Panc1 (cell line): ENCODE measurements around the gene DOCK1.

ENCODE experiments used
- POLR2AphosphoS5 ChIP-seq: IDR thresholded peaks from 2 replicates; pipeline ENCODE4 v1.6.1; 2012; ENCODE audit warnings: mild to moderate bottlenecking, low read depth, low read length, moderate library complexity
- TCF7L2 ChIP-seq: IDR thresholded peaks from 2 replicates; pipeline ENCODE4 v1.6.1; 2011; ENCODE audit warnings: mild to moderate bottlenecking, low read depth, low read length, inconsistent platforms
- TF ChIP-seq, protein P1 (sequence below): fragments of 450-650 bp; IDR thresholded peaks from 2 replicates; pipeline ENCODE4 v1.5.1; 2017; ENCODE audit warnings: mild to moderate bottlenecking

DNA sequence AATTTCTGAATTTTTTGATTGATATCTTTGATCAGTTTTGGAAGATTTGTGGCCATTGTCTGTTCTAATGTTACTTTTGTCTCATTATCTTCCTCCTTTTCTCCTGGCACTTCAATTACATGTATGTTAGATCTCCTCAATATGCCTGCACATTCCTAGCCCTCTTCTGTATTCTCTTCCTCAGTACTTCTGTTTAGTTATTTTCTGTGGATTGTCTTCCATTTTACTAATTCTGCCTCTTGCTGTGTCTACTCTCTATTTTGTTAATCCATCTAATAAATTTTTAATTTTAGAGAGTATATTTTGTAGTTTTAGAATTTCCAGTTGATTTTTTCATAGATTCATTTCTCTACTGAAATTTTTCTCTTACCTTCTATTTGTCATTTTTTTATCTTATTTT, 154.1 kb downstream of the DOCK1 start:
- TF ChIP-seq, protein P1, sequence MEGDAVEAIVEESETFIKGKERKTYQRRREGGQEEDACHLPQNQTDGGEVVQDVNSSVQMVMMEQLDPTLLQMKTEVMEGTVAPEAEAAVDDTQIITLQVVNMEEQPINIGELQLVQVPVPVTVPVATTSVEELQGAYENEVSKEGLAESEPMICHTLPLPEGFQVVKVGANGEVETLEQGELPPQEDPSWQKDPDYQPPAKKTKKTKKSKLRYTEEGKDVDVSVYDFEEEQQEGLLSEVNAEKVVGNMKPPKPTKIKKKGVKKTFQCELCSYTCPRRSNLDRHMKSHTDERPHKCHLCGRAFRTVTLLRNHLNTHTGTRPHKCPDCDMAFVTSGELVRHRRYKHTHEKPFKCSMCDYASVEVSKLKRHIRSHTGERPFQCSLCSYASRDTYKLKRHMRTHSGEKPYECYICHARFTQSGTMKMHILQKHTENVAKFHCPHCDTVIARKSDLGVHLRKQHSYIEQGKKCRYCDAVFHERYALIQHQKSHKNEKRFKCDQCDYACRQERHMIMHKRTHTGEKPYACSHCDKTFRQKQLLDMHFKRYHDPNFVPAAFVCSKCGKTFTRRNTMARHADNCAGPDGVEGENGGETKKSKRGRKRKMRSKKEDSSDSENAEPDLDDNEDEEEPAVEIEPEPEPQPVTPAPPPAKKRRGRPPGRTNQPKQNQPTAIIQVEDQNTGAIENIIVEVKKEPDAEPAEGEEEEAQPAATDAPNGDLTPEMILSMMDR, result no peak
- TF ChIP-seq POLR2AphosphoS5, result no peak
- no peak for TF ChIP-seq TCF7L2
